Type B pancreatic cell (in vitro differentiated cells): ENCODE measurements around the gene RAB18. TPM values are rescaled to one million over a fixed set of nuclear protein-coding genes. Genes with fewer than 3 reads are reported as not detected.
A peak's percentile ranks its signal among the peaks of the same experiment; 100 is the strongest.

ENCODE experiments used
- DNase-seq: peaks from one replicate; pipeline ENCODE4 v3.0.0; 2021; ENCODE audit warnings: mixed read lengths; ENCODE audit not compliant: unreplicated experiment; ENCODE audit errors: extremely low spot score
- H3K27ac Mint-ChIP-seq: 2 replicates; pipeline ENCODE4 v1.8.0; 2021; ENCODE audit warnings: mild to moderate bottlenecking, mixed read lengths
- H3K27me3 Mint-ChIP-seq: 2 replicates; pipeline ENCODE4 v1.8.0; 2021; ENCODE audit warnings: mixed read lengths
- H3K36me3 Mint-ChIP-seq: 2 replicates; pipeline ENCODE4 v1.8.0; 2021; ENCODE audit warnings: mixed read lengths
- H3K4me1 Mint-ChIP-seq: one replicate; pipeline ENCODE4 v1.8.0; 2021; ENCODE audit warnings: mixed read lengths; ENCODE audit not compliant: unreplicated experiment
- H3K4me3 Mint-ChIP-seq: 2 replicates; pipeline ENCODE4 v1.8.0; 2021; ENCODE audit warnings: mild to moderate bottlenecking, mixed read lengths
- H3K9me3 Mint-ChIP-seq: 2 replicates; pipeline ENCODE4 v1.8.0; 2021; ENCODE audit warnings: mixed read lengths
- total RNA-seq: library from RNA; stranded (reverse); gene quantifications from 2 replicates; pipeline ENCODE4 v1.2.1, GENCODE V29; 2021; ENCODE audit warnings: low replicate concordance
- TF ChIP-seq, protein P1 (sequence below): fragments of 200-600 bp; sonication (generic); conservative IDR thresholded peaks from 2 replicates; pipeline ENCODE4 v1.5.0; 2021; ENCODE audit warnings: antibody characterized with exemption, mild to moderate bottlenecking

The RAB18 gene
- total RNA-seq, 1 donor from 2014 or later = 81.8 TPM

DNA sequence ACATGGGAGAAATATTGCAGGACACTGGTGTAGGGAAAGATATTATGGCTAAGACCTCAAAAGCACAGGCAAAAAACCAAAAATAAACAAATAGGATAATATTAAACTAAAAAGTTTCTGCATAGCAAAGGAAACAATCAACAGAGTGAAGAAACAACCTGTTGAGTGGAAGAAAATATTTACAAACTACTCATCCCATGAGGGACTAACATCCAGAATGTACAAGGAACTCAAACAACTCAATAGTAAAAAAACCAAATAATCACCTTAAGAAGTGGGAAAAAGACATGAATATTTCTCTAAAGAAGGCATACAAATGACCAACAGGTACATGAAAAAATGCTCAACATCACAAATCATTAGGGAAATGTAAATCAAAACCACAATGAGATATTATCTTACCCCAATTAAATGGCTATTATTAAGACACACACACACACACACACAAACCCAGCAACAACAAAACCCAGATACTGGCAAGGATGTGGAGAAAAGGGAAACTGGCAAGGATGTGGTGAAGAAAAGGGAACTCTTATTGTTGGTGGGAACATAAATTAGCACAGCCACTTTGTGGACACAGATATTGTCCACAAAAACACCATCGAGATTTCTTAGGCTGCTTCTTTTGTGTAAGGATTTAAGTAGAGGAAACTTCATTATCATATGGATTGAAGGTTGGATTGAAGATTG lies 9.8 kb upstream of the RAB18 start:
- no peak for DNase-seq
- TF ChIP-seq, protein P1, sequence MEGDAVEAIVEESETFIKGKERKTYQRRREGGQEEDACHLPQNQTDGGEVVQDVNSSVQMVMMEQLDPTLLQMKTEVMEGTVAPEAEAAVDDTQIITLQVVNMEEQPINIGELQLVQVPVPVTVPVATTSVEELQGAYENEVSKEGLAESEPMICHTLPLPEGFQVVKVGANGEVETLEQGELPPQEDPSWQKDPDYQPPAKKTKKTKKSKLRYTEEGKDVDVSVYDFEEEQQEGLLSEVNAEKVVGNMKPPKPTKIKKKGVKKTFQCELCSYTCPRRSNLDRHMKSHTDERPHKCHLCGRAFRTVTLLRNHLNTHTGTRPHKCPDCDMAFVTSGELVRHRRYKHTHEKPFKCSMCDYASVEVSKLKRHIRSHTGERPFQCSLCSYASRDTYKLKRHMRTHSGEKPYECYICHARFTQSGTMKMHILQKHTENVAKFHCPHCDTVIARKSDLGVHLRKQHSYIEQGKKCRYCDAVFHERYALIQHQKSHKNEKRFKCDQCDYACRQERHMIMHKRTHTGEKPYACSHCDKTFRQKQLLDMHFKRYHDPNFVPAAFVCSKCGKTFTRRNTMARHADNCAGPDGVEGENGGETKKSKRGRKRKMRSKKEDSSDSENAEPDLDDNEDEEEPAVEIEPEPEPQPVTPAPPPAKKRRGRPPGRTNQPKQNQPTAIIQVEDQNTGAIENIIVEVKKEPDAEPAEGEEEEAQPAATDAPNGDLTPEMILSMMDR = no peak
- H3K4me1 Mint-ChIP-seq = no peaks in the 10 kb centered on the region
- H3K9me3 Mint-ChIP-seq = peaks cover 9% of the 10 kb centered on the region
- H3K27me3 Mint-ChIP-seq = peaks cover 22% of the 10 kb centered on the region
- H3K36me3 Mint-ChIP-seq = no peaks in the 10 kb centered on the region
- H3K4me3 Mint-ChIP-seq = no peak overlapping the region
- H3K27ac Mint-ChIP-seq = no peak overlapping the region

DNA sequence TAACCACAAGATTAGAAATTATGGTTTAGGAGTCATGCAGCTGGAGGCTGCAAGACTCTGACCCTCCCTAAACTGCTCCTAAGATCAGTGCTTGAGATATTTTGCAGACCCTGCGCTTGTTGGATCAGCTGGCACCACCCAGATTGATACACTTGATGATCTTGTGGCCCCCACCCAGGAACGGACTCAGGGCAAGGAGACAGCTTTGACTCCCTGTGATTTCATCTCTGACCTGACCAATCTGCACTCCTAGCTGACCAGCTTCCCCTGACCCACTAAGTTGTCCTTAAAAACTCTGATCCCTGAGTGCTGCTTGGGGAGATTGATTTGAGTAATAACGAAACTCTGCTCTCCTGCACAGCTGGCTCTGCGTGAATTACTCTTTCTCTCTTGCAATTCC lies 8.0 kb upstream of the RAB18 start:
- Mint-ChIP-seq H3K4me1 (no peaks in the 10 kb centered on the region), H3K27ac (no peak overlapping the region), H3K9me3 (peaks cover 2% of the 10 kb centered on the region), H3K4me3 (no peak overlapping the region), H3K27me3 (peaks cover 29% of the 10 kb centered on the region), H3K36me3 (no peaks in the 10 kb centered on the region)
- TF ChIP-seq, protein P1 = no peak
- DNase-seq = no peak

DNA sequence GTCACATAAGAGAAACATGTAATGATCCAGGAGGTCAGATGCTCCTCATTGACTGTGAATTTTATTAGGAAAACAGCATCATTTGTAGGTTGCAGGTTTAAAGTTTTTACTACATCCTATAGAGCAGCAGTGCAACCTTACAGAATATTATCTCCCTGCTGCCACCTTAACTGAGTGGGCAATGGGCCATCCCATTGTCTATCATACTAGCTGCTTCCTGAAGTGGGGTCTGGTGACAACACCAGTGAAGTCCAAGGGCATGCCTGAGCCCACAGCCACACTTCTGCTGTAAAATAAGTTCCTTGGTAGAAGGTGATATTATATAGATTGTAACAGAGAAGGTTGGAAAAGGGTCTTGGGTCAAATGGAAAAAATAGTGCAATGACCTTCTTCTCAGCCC lies 4.0 kb upstream of the RAB18 start:
- Mint-ChIP-seq H3K27me3 (peaks cover 30% of the 10 kb centered on the region), H3K4me1 (peaks cover 8% of the 10 kb centered on the region), H3K36me3 (no peaks in the 10 kb centered on the region), H3K9me3 (no peaks in the 10 kb centered on the region), H3K4me3 (no peak overlapping the region), H3K27ac (no peak overlapping the region)
- TF ChIP-seq, protein P1 = no peak
- DNase-seq = no peak

DNA sequence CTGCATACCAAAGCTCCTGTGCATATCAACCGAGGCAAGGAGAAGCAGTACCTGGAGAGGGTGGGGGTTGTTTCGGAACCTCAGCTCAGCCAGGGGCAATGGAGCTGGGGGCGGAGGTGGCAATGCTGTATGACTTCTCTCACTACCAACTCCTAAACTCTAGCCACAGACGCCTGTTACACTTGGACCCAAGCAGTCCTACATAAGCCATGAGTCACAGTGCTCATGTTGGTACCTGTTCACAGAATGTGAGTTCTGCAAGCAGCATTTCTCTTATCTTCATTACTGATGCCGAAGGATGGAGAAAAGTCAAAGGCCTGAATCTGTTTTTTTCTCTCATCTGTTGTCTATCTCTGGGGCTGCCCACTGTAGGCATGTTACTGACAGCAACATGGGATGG lies 3.2 kb upstream of the RAB18 start:
- DNase-seq = no peak
- Mint-ChIP-seq H3K27ac (no peak overlapping the region), H3K9me3 (no peaks in the 10 kb centered on the region), H3K4me3 (no peak overlapping the region), H3K4me1 (peaks cover 9% of the 10 kb centered on the region), H3K36me3 (no peaks in the 10 kb centered on the region), H3K27me3 (peaks cover 28% of the 10 kb centered on the region)
- TF ChIP-seq, protein P1 = no peak

DNA sequence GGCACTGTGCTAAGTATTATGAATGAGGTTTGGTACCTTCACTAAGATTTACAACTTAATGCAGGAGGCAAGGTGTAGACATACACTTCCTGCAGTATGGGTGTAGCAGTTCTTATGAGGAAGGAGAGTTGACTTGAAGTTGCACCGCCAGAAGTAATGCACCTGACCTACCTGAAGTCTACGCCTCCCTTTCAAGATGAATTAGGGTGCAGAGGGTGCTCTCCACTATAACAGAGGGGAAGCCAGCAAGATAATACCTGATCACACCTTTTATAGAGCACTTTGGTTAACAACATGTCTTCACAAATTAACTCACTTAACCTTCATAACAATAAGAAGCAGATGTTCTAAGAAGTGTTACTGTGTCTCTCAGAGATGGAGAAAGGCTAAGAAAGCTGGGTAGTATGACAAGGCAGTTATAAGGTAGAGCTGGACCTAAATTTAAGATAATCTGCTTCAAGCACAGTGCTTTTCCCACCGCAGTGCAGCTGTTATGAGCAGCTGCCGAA lies 552 bp upstream of the RAB18 start:
- no peak for DNase-seq
- Mint-ChIP-seq H3K9me3 (no peaks in the 10 kb centered on the region), H3K27ac (peak overlapping the region; percentile 99), H3K27me3 (peaks cover 22% of the 10 kb centered on the region), H3K36me3 (peaks cover 6% of the 10 kb centered on the region), H3K4me1 (peaks cover 22% of the 10 kb centered on the region), H3K4me3 (peak overlapping the region; percentile 100)
- TF ChIP-seq, protein P1 = no peak
